SU-DHL-6 (cell line): ENCODE results near the gene AMOTL1.

Experiments
- H2AFZ ChIP-seq: fragments of 200-600 bp; sonication (generic); 2 replicates; pipeline ENCODE4 v1.6.1; 2014; ENCODE audit warnings: low read depth, mild to moderate bottlenecking, moderate library complexity, mixed read lengths, antibody characterized with exemption, low read length; ENCODE audit not compliant: severe bottlenecking
- H3F3A ChIP-seq: fragments of 200-600 bp; shearing (Covaris generic); 2 replicates; pipeline ENCODE4 v1.6.0; 2016; ENCODE audit warnings: antibody characterized with exemption, mild to moderate bottlenecking; ENCODE audit not compliant: insufficient read depth
- H3K27ac ChIP-seq: fragments of 200-600 bp; sonication (generic); 2 replicates; pipeline ENCODE4 v1.5.1; 2016; ENCODE audit warnings: low read depth, mild to moderate bottlenecking, low read length, moderate library complexity, mixed read lengths
- H3K27me3 ChIP-seq: fragments of 200-600 bp; sonication (generic), shearing (Covaris generic); 2 replicates; pipeline ENCODE4 v1.6.0; 2014; ENCODE audit warnings: mild to moderate bottlenecking, low read length
- H3K36me3 ChIP-seq: fragments of 200-600 bp; sonication (generic); 2 replicates; pipeline ENCODE4 v1.6.1; 2014; ENCODE audit warnings: mild to moderate bottlenecking, low read length, mixed read lengths
- H3K4me2 ChIP-seq: fragments of 300-600, 200-600 bp; shearing (Covaris generic), sonication (generic); 2 replicates; pipeline ENCODE4 v1.6.0; 2014; ENCODE audit warnings: low read length, low read depth, mild to moderate bottlenecking; ENCODE audit not compliant: poor library complexity, severe bottlenecking
- H3K4me3 ChIP-seq: fragments of 200-600 bp; sonication (generic); 2 replicates; pipeline ENCODE4 v1.5.1; 2014; ENCODE audit warnings: antibody characterized with exemption, low read length, mild to moderate bottlenecking, mixed read lengths; ENCODE audit not compliant: insufficient read depth, poor library complexity, severe bottlenecking
- H3K79me2 ChIP-seq: fragments of 200-600 bp; sonication (generic); 2 replicates; pipeline ENCODE4 v1.6.1; 2014; ENCODE audit warnings: mild to moderate bottlenecking, low read length, moderate library complexity; ENCODE audit not compliant: insufficient read depth
- H3K9ac ChIP-seq: fragments of 200-600 bp; sonication (generic); 2 replicates; pipeline ENCODE4 v1.7.0; 2014; ENCODE audit warnings: mild to moderate bottlenecking, low read length
- H3K9me2 ChIP-seq: fragments of 200-600 bp; sonication (generic); replicated peaks from 2 replicates; pipeline ENCODE4 v1.6.1; 2014; ENCODE audit warnings: low read length; ENCODE audit not compliant: insufficient read depth
- H3K9me3 ChIP-seq: fragments of 200-600 bp; sonication (generic); 2 replicates; pipeline ENCODE4 v1.6.1; 2014; ENCODE audit warnings: low read length, mixed read lengths; ENCODE audit not compliant: insufficient read depth
- H4K20me1 ChIP-seq: fragments of 200-600 bp; sonication (generic); 2 replicates; pipeline ENCODE4 v1.6.1; 2014; ENCODE audit warnings: low read depth, mild to moderate bottlenecking, antibody characterized with exemption, low read length, moderate library complexity, mixed read lengths
- EZH2phosphoT487 ChIP-seq: fragments of 200-600 bp; sonication (generic), shearing (Covaris generic); conservative IDR thresholded peaks from 2 replicates; pipeline ENCODE4 v1.6.1; 2018; ENCODE audit warnings: mild to moderate bottlenecking, antibody characterized with exemption, low read length, moderate library complexity, mixed read lengths
- TF ChIP-seq, protein P1 (sequence below): fragments of 200-600 bp; sonication (generic); IDR thresholded peaks from one replicate; pipeline ENCODE4 v1.5.1; 2017; ENCODE audit warnings: antibody characterized with exemption, mild to moderate bottlenecking, low read length, moderate library complexity; ENCODE audit not compliant: insufficient read depth, poor library complexity, severe bottlenecking

AMOTL1 gene

GRCh38 chr11:94796190-94796580 is 28.0 kb downstream of the AMOTL1 start:
- Histone ChIP-seq H3K4me3 (no peak overlapping the region), H3K27me3 (no peaks in the 10 kb centered on the region), H3K9ac (no peak overlapping the region), H3K9me3 (no peaks in the 10 kb centered on the region), H4K20me1 (no peaks in the 10 kb centered on the region), H2AFZ (no peak overlapping the region), H3K4me2 (no peak overlapping the region), H3F3A (no peaks in the 10 kb centered on the region), H3K9me2 (no peaks in the 10 kb centered on the region), H3K27ac (no peak overlapping the region), H3K79me2 (no peaks in the 10 kb centered on the region), H3K36me3 (no peaks in the 10 kb centered on the region)
- TF ChIP-seq, protein P1, sequence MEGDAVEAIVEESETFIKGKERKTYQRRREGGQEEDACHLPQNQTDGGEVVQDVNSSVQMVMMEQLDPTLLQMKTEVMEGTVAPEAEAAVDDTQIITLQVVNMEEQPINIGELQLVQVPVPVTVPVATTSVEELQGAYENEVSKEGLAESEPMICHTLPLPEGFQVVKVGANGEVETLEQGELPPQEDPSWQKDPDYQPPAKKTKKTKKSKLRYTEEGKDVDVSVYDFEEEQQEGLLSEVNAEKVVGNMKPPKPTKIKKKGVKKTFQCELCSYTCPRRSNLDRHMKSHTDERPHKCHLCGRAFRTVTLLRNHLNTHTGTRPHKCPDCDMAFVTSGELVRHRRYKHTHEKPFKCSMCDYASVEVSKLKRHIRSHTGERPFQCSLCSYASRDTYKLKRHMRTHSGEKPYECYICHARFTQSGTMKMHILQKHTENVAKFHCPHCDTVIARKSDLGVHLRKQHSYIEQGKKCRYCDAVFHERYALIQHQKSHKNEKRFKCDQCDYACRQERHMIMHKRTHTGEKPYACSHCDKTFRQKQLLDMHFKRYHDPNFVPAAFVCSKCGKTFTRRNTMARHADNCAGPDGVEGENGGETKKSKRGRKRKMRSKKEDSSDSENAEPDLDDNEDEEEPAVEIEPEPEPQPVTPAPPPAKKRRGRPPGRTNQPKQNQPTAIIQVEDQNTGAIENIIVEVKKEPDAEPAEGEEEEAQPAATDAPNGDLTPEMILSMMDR: no peak
- TF ChIP-seq EZH2phosphoT487: no peak

GRCh38 chr11:94796863-94797262 is 28.7 kb downstream of the AMOTL1 start:
- H3K79me2 ChIP-seq: no peaks in the 10 kb centered on the region
- H3K4me3 ChIP-seq: no peak overlapping the region

GRCh38 chr11:94799726-94800125 is 31.6 kb downstream of the AMOTL1 start:
- H3K27me3 ChIP-seq: no peaks in the 10 kb centered on the region
- H3K9me2 ChIP-seq: no peaks in the 10 kb centered on the region
- no peak overlapping the region for H3K4me3 ChIP-seq
- H3K79me2 ChIP-seq: no peaks in the 10 kb centered on the region
- TF ChIP-seq, protein P1: no peak
- TF ChIP-seq EZH2phosphoT487: no peak
- no peak overlapping the region for H3K27ac ChIP-seq
- H4K20me1 ChIP-seq: no peaks in the 10 kb centered on the region
- no peak overlapping the region for H2AFZ ChIP-seq
- H3K36me3 ChIP-seq: no peaks in the 10 kb centered on the region
- H3K4me2 ChIP-seq: no peak overlapping the region
- H3F3A ChIP-seq: no peaks in the 10 kb centered on the region
- no peak overlapping the region for H3K9ac ChIP-seq
- H3K9me3 ChIP-seq: no peaks in the 10 kb centered on the region

More at GRCh38 chr11:94796863-94797262, 28.7 kb downstream of the AMOTL1 start:
- Histone ChIP-seq H3K27ac (no peak overlapping the region), H3K9ac (no peak overlapping the region), H3K9me2 (no peaks in the 10 kb centered on the region), H3K36me3 (no peaks in the 10 kb centered on the region), H4K20me1 (no peaks in the 10 kb centered on the region), H3K27me3 (no peaks in the 10 kb centered on the region), H2AFZ (no peak overlapping the region), H3F3A (no peaks in the 10 kb centered on the region), H3K9me3 (no peaks in the 10 kb centered on the region), H3K4me2 (no peak overlapping the region)
- TF ChIP-seq, protein P1: no peak
- TF ChIP-seq EZH2phosphoT487: no peak
